B cell (primary cell): ENCODE results near the gene WDSUB1. TPM values are rescaled to one million over a fixed set of nuclear protein-coding genes. Genes with fewer than 3 reads are reported as not detected.

Source experiments
- ATAC-seq: fragments of 200-7000 bp; cut with Tn5 transposase; one replicate; pipeline ENCODE4 v1.10.0; 2021; ENCODE audit warnings: low read depth, mild to moderate bottlenecking, moderate number of reproducible peaks, moderate library complexity
- CTCF ChIA-PET: fragments of 350-600 bp; sonication (Branson Sonifier 250); formaldehyde crosslinking; loops from one replicate; lab custom pipeline; 2021; ENCODE audit warnings: antibody characterized with exemption, inconsistent platforms; lab: Charles Lee
- POLR2A ChIA-PET: fragments of 350-600 bp; sonication (Branson Sonifier 250); formaldehyde crosslinking; loops from one replicate; lab custom pipeline; 2021; ENCODE audit warnings: antibody characterized with exemption; lab: Charles Lee
- DNase-seq: peaks from one replicate; pipeline ENCODE4 v3.0.0; 2013
- H2AFZ ChIP-seq: 2 replicates; pipeline ENCODE4 v1.6.1; 2012; ENCODE audit warnings: mild to moderate bottlenecking, low read depth, low read length; ENCODE audit not compliant: insufficient read depth, poor library complexity, severe bottlenecking
- H3K27ac ChIP-seq, 2 donors: 1 replicate in 1 of 2; 2 replicates in 1 of 2; pipeline ENCODE4 v1.5.1; 2012 to 2013; ENCODE audit warnings: low read length in 2 of 2, mild to moderate bottlenecking in 2 of 2, moderate library complexity in 1 of 2
- H3K27me3 ChIP-seq, 4 experiments: fragments of 200-600 bp in 1 of 4; sonication (generic) in 1 of 4; replicated peaks in 1 of 4; 1 replicate in 2 of 4; 2 replicates in 2 of 4; pipeline versions ENCODE4 v1.6.1 to v1.7.0; 2013 to 2016; ENCODE audit warnings: low read length in 3 of 4, mild to moderate bottlenecking in 2 of 4, mixed read lengths in 1 of 4, moderate library complexity in 1 of 4; ENCODE audit not compliant: insufficient read depth in 4 of 4, control insufficient read depth in 3 of 4; ENCODE audit errors: control extremely low read depth in 1 of 4
- H3K36me3 ChIP-seq, 2 experiments: replicated peaks in 1 of 2; 1 replicate in 1 of 2; 2 replicates in 1 of 2; pipeline versions ENCODE4 v1.6.1 to v1.7.1; 2013; ENCODE audit warnings: low read length in 1 of 2; ENCODE audit not compliant: insufficient read depth in 2 of 2, control insufficient read depth in 1 of 2; ENCODE audit errors: control extremely low read depth in 1 of 2, extremely low read depth in 1 of 2
- H3K4me1 ChIP-seq, 2 donors: fragments of 200-600 bp in 1 of 2; sonication (generic) in 1 of 2; 1 replicate in 1 of 2; 2 replicates in 1 of 2; pipeline versions ENCODE4 v1.5.1 to v1.6.1; 2013 to 2017; ENCODE audit warnings: low read length in 2 of 2; ENCODE audit not compliant: control insufficient read depth in 2 of 2, insufficient read depth in 2 of 2
- H3K4me2 ChIP-seq: replicated peaks from 2 replicates; pipeline ENCODE3; 2012; ENCODE audit warnings: mild to moderate bottlenecking, low read depth, low read length; ENCODE audit not compliant: poor library complexity, severe bottlenecking
- H3K4me3 ChIP-seq, 5 experiments: fragments of 200-600 bp in 1 of 5; sonication (generic) in 1 of 5; 1 replicate in 3 of 5; 2 replicates in 2 of 5; pipeline versions ENCODE4 v1.5.1 to v1.7.0; 2011 to 2016; ENCODE audit warnings: low read length in 4 of 5, mild to moderate bottlenecking in 4 of 5, low read depth in 2 of 5, control low read depth in 1 of 5, moderate library complexity in 1 of 5; ENCODE audit not compliant: insufficient read depth in 1 of 5; ENCODE audit errors: control extremely low read depth in 1 of 5, extremely low read depth in 1 of 5
- H3K79me2 ChIP-seq: fragments of 200-600 bp; sonication (generic); one replicate; pipeline ENCODE4 v1.6.0; 2016; ENCODE audit warnings: low read length; ENCODE audit not compliant: control insufficient read depth, insufficient read depth
- H3K9ac ChIP-seq: fragments of 200-600 bp; sonication (generic); 2 replicates; pipeline ENCODE4 v1.6.1; 2017; ENCODE audit warnings: mild to moderate bottlenecking, low read length, moderate library complexity
- H3K9me3 ChIP-seq, 3 donors: one replicate each; pipeline versions ENCODE4 v1.6.1 to v1.7.1; 2013; ENCODE audit warnings: low read length in 2 of 3; ENCODE audit not compliant: control insufficient read depth in 2 of 3, insufficient read depth in 1 of 3; ENCODE audit errors: control extremely low read depth in 1 of 3
- H4K20me1 ChIP-seq: 2 replicates; pipeline ENCODE4 v1.6.0; 2012; ENCODE audit warnings: mild to moderate bottlenecking, low read length; ENCODE audit not compliant: insufficient read depth, control insufficient read depth, poor library complexity, severe bottlenecking
- H3K27ac Mint-ChIP-seq: one replicate; pipeline ENCODE4 v1.8.0; 2021; ENCODE audit warnings: mixed read lengths
- H3K27me3 Mint-ChIP-seq: one replicate; pipeline ENCODE4 v1.8.0; 2021; ENCODE audit warnings: mixed read lengths
- H3K4me1 Mint-ChIP-seq: one replicate; pipeline ENCODE4 v1.8.0; 2021; ENCODE audit warnings: mixed read lengths
- H3K4me3 Mint-ChIP-seq: one replicate; pipeline ENCODE4 v1.8.0; 2021; ENCODE audit warnings: mixed read lengths
- H3K9me3 Mint-ChIP-seq: one replicate; pipeline ENCODE4 v1.8.0; 2022; ENCODE audit warnings: mixed read lengths; ENCODE audit not compliant: insufficient read depth
- CTCF ChIP-seq: fragments of 200-600 bp; IDR thresholded peaks from one replicate; pipeline ENCODE4 v1.8.0; 2022; ENCODE audit warnings: antibody characterized with exemption, mild to moderate bottlenecking
- EZH2 ChIP-seq: IDR thresholded peaks from 2 replicates; pipeline ENCODE4 v1.6.1; 2012; ENCODE audit warnings: borderline replicate concordance, low read depth, mild to moderate bottlenecking, moderate library complexity, low read length; ENCODE audit not compliant: insufficient read depth, poor library complexity, severe bottlenecking
- WGBS: methylation state at CpG from one replicate; pipeline ENCODE4 v1.1.5; 2013; ENCODE audit warnings: missing lambda C conversion rate; ENCODE audit not compliant: insufficient coverage; 5-methylcytosine and 5-hydroxymethylcytosine counted together
- intact Hi-C: fragments of 100-400 bp; cut with micrococcal nuclease; formaldehyde crosslinking; loops from one replicate; pipeline ENCODE4 v1.10.0; 2022
- polyA plus RNA-seq: library from polyadenylated mRNA; depleted of rRNA; stranded (reverse); fragments of >200 nt; gene quantifications from 2 replicates; pipeline ENCODE4 v1.2.3, GENCODE V29; 2012
- total RNA-seq, 2 donors: library from RNA; stranded (reverse); fragments of 120-200 nt in 1 of 2; gene quantifications; 1 replicate in 1 of 2; 2 replicates in 1 of 2; pipeline versions ENCODE4 v1.2.3 to v1.2.4, GENCODE V29; 2013 to 2022

Gene WDSUB1
- total and polyA plus RNA-seq, 2 donors (not counting 1 experiment from before 2014, with no cell fraction given) = 10.8 to 13.6 TPM

GRCh38 chr2:159215116-159215515, 71.4 kb downstream of the WDSUB1 start:
- TF ChIP-seq CTCF (no peak), EZH2 (no peak)
- no peak overlapping the region for H3K27ac Mint-ChIP-seq
- DNase-seq (no peak), ATAC-seq (no peak)
- H3K27me3 Mint-ChIP-seq = no peaks in the 10 kb centered on the region
- no peak overlapping the region for H2AFZ ChIP-seq
- CTCF ChIA-PET = no interaction called here
- H3K36me3 ChIP-seq = no peaks in the 10 kb centered on the region
- intact Hi-C loops = no loop called here
- no peak overlapping the region for H3K27ac ChIP-seq
- no peaks in the 10 kb centered on the region for H3K79me2 ChIP-seq
- H3K4me3 ChIP-seq = no peak overlapping the region
- POLR2A ChIA-PET = no interaction called here
- H3K9ac ChIP-seq = no peak overlapping the region
- peaks cover 4% of the 10 kb centered on the region for H3K4me1 Mint-ChIP-seq
- no peaks in the 10 kb centered on the region for H4K20me1 ChIP-seq
- no peak overlapping the region for H3K4me3 Mint-ChIP-seq
- no peaks in the 10 kb centered on the region for H3K9me3 Mint-ChIP-seq
- 97% methylated on average over 6 of the region's 7 CpGs for WGBS
- H3K9me3 ChIP-seq = peaks cover 0 to 10% (median 0%) of the 10 kb centered on the region in 3 donors
- H3K4me2 ChIP-seq = no peak overlapping the region
- H3K27me3 ChIP-seq = no peaks in the 10 kb centered on the region
- peaks cover under 1 to 2% of the 10 kb centered on the region in 2 donors for H3K4me1 ChIP-seq

- H3K4me1 ChIP-seq = peaks cover 8 to 9% of the 10 kb centered on the region in 2 donors
- no peak overlapping the region for H3K4me3 Mint-ChIP-seq
- H3K4me3 ChIP-seq = no peak overlapping the region
- no peaks in the 10 kb centered on the region for H3K27me3 Mint-ChIP-seq
- H3K27me3 ChIP-seq = no peaks in the 10 kb centered on the region
- no peaks in the 10 kb centered on the region for H3K36me3 ChIP-seq
- 98% methylated on average over 3 of the region's 3 CpGs for WGBS
- H3K9me3 ChIP-seq = peaks cover 0 to 10% (median 0%) of the 10 kb centered on the region in 3 donors
- ATAC-seq (no peak), DNase-seq (no peak)
- CTCF ChIA-PET = no interaction called here
- H3K4me1 Mint-ChIP-seq = peaks cover 11% of the 10 kb centered on the region
- no peaks in the 10 kb centered on the region for H3K79me2 ChIP-seq
- no peaks in the 10 kb centered on the region for H4K20me1 ChIP-seq
- H3K27ac Mint-ChIP-seq = no peak overlapping the region
- H3K9me3 Mint-ChIP-seq = no peaks in the 10 kb centered on the region
- intact Hi-C loops = no loop called here
- TF ChIP-seq CTCF (no peak), EZH2 (no peak)
- H3K4me2 ChIP-seq = no peak overlapping the region
- H3K27ac ChIP-seq = no peak overlapping the region
- no peak overlapping the region for H3K9ac ChIP-seq
- no peak overlapping the region for H2AFZ ChIP-seq
- POLR2A ChIA-PET = no interaction called here
Observed at GRCh38 chr2:159214325-159214865, 72.1 kb downstream of the WDSUB1 start.
